Lung (tissue), 12 donors: ENCODE results near the gene ZNF112. TPM values are rescaled to one million over a fixed set of nuclear protein-coding genes. Genes with fewer than 3 reads are reported as not detected.

Source experiments
- ATAC-seq: fragments of 200-7000 bp; cut with Tn5 transposase; one replicate; pipeline ENCODE4 v1.9.1; 2020; ENCODE audit warnings: moderate number of reproducible peaks; ENCODE audit not compliant: insufficient read depth, low FRiP score
- DNase-seq, 3 donors: peaks; one replicate each; pipeline ENCODE4 v3.0.0-alpha.2; 2013 to 2017
- H3K27ac ChIP-seq, 2 donors: one replicate each; pipeline ENCODE4 v1.5.1; 2013; ENCODE audit warnings: mild to moderate bottlenecking in 2 of 2, moderate library complexity in 2 of 2, control low read depth in 1 of 2, inconsistent platforms in 1 of 2, low read depth in 1 of 2, low read length in 1 of 2
- H3K27me3 ChIP-seq, 3 donors: one replicate each; pipeline ENCODE4 v1.5.1; 2013; ENCODE audit warnings: low read length in 2 of 3; ENCODE audit not compliant: control insufficient read depth in 3 of 3, insufficient read depth in 3 of 3
- H3K36me3 ChIP-seq, 4 donors: one replicate each; pipeline ENCODE4 v1.5.1; 2013; ENCODE audit warnings: low read length in 4 of 4, mild to moderate bottlenecking in 1 of 4, moderate library complexity in 1 of 4; ENCODE audit not compliant: control insufficient read depth in 4 of 4, insufficient read depth in 4 of 4
- H3K4me1 ChIP-seq, 5 donors: one replicate each; pipeline ENCODE4 v1.5.1; 2013; ENCODE audit warnings: low read length in 5 of 5, mild to moderate bottlenecking in 2 of 5, moderate library complexity in 1 of 5; ENCODE audit not compliant: control insufficient read depth in 5 of 5, insufficient read depth in 5 of 5
- H3K4me3 ChIP-seq: one replicate; pipeline ENCODE4 v1.5.1; 2013; ENCODE audit warnings: mild to moderate bottlenecking, control low read depth, moderate library complexity
- H3K9ac ChIP-seq, 2 donors: one replicate each; pipeline ENCODE4 v1.5.1; 2013; ENCODE audit warnings: low read length in 2 of 2, control low read depth in 1 of 2; ENCODE audit not compliant: insufficient read depth in 1 of 2
- H3K9me3 ChIP-seq, 4 donors: one replicate each; pipeline ENCODE4 v1.5.1; 2013; ENCODE audit warnings: low read length in 3 of 4, mild to moderate bottlenecking in 1 of 4, moderate library complexity in 1 of 4; ENCODE audit not compliant: control insufficient read depth in 4 of 4, insufficient read depth in 3 of 4
- CTCF ChIP-seq: IDR thresholded peaks from 2 replicates; pipeline ENCODE4 v1.5.1; 2012; ENCODE audit warnings: mild to moderate bottlenecking; ENCODE audit errors: control extremely low read depth, extremely low read depth
- whole genome bisulfite sequencing, 2 donors: extraction: QIAGEN DNeasy Blood & Tissue Kit; methylation state at CpG; one replicate each; pipeline ENCODE4 v1.1.7; 2013; 5-methylcytosine and 5-hydroxymethylcytosine counted together
- polyA plus RNA-seq, 2 donors: library from polyadenylated mRNA; stranded (reverse); fragments of 200-250 nt; gene quantifications; one replicate each; pipeline ENCODE4 v1.2.1, GENCODE V29; 2013
- total RNA-seq, 2 donors: library from RNA; depleted of rRNA in 1 of 2; stranded (reverse); fragments of >200 nt in 1 of 2; gene quantifications; one replicate each; pipeline ENCODE4 v1.2.1, GENCODE V29; 2014 to 2021
- donor health status: control.
- donor health status: control.
- donor health status: Bipolar disorder and iron deficiency.
- donor health status: healthy.
- donor health status: DM: yes; HTN: yes; CAD: no.

ZNF112 gene
- total and polyA plus RNA-seq, 4 donors, result 1.0 to 11.3 (median 2.6) TPM

- Histone ChIP-seq H3K9me3 (peaks cover 9 to 64% (median 38%) of the 10 kb centered on the region in 4 donors), H3K4me3 (no peak overlapping the region), H3K27ac (no peak overlapping the region), H3K4me1 (no peaks in the 10 kb centered on the region), H3K36me3 (peaks cover 26 to 90% (median 79%) of the 10 kb centered on the region in 4 donors), H3K9ac (no peak overlapping the region), H3K27me3 (no peaks in the 10 kb centered on the region)
- no peak for TF ChIP-seq CTCF
- no peak for ATAC-seq
- 91 to 100% methylated on average over 1 of the region's 1 CpG for WGBS, 2 donors
- DNase-seq, result no peak
Observed at GRCh38 chr19:44332145-44332544, 24.3 kb downstream of the ZNF112 start.

- Histone ChIP-seq H3K4me1 (no peaks in the 10 kb centered on the region), H3K27me3 (no peaks in the 10 kb centered on the region), H3K4me3 (no peak overlapping the region), H3K27ac (no peak overlapping the region), H3K36me3 (no peaks in the 10 kb centered on the region), H3K9ac (no peak overlapping the region), H3K9me3 (peaks cover 0 to 17% (median 5%) of the 10 kb centered on the region in 4 donors)
- TF ChIP-seq CTCF, result no peak
- 62 to 83% methylated on average over 2 of the region's 2 CpGs for WGBS, 2 donors
- DNase-seq, result no peak
- no peak for ATAC-seq
Observed at GRCh38 chr19:44315883-44316282, 40.6 kb downstream of the ZNF112 start.

GRCh38 chr19:44313231-44313630, 43.2 kb downstream of the ZNF112 start:
- H3K27ac ChIP-seq, result no peak overlapping the region
- no peak overlapping the region for H3K9ac ChIP-seq
- no peaks in the 10 kb centered on the region for H3K4me1 ChIP-seq
- TF ChIP-seq CTCF, result no peak
- H3K27me3 ChIP-seq, result no peaks in the 10 kb centered on the region
- ATAC-seq (no peak), DNase-seq (no peak)
- no peaks in the 10 kb centered on the region for H3K36me3 ChIP-seq
- WGBS, 2 donors, result 95 to 96% methylated on average over 1 of the region's 1 CpG
- H3K9me3 ChIP-seq, result peaks cover 0 to 14% (median 5%) of the 10 kb centered on the region in 4 donors
- H3K4me3 ChIP-seq, result no peak overlapping the region

- 65 to 80% methylated on average over 3 of the region's 3 CpGs for WGBS, 2 donors
- no peak overlapping the region for H3K4me3 ChIP-seq
Observed at GRCh38 chr19:44308011-44308410, 48.5 kb downstream of the ZNF112 start.

More at GRCh38 chr19:44308011-44308410, 48.5 kb downstream of the ZNF112 start:
- Histone ChIP-seq H3K27me3 (no peaks in the 10 kb centered on the region), H3K4me1 (peaks cover 0 to 14% (median 6%) of the 10 kb centered on the region in 5 donors), H3K27ac (no peak overlapping the region), H3K36me3 (no peaks in the 10 kb centered on the region), H3K9me3 (peaks cover 0 to 15% (median 7%) of the 10 kb centered on the region in 4 donors), H3K9ac (no peak overlapping the region)
- ATAC-seq (no peak), DNase-seq (no peak)
- TF ChIP-seq CTCF, result no peak
